A673 (cell line): ENCODE data around the gene QSOX2.

Experiments
- CTCF ChIP-seq: fragments of 300-800, 200-600 bp; sonication (generic); conservative IDR thresholded peaks from 2 replicates; pipeline ENCODE4 v1.5.1; 2017; ENCODE audit warnings: low read depth, mild to moderate bottlenecking, antibody characterized with exemption, low read length, moderate library complexity, mixed read lengths
- EZH2 ChIP-seq: fragments of 200-600 bp; sonication (generic); IDR thresholded peaks from 2 replicates; pipeline ENCODE4 v1.6.1; 2017; ENCODE audit warnings: borderline replicate concordance, low read depth, mild to moderate bottlenecking, mixed read lengths, antibody characterized with exemption, low read length; ENCODE audit not compliant: poor library complexity, severe bottlenecking

GRCh38 chr9:136202454-136203407, 42.9 kb downstream of the QSOX2 start:
- TF ChIP-seq CTCF = no peak
- no peak for TF ChIP-seq EZH2
